GM12878 (cell line): ENCODE data around the gene ENO2. TPM values are rescaled to one million over a fixed set of nuclear protein-coding genes. Genes with fewer than 3 reads are reported as not detected.
"Not testable (repeated sequence)": the region's sequence is repeated elsewhere in the genome, so short reads cannot be mapped to it uniquely, and the experiment has no call there.

Experiments used
- ATAC-seq: fragments of 200-7000 bp; cut with Tn5 transposase; 3 replicates; pipeline ENCODE4 v1.9.1; 2020; ENCODE audit warnings: mild to moderate bottlenecking, moderate library complexity
- BruUV-seq: library from RNA; stranded (reverse); fragments of 400-500 nt; replicated peaks from 2 replicates; lab custom pipeline; 2021; lab: Mats Ljungman, UMichigan
- CTCF ChIA-PET: fragments of 300-600 bp; sonication (Branson Sonifier 250); formaldehyde crosslinking; extraction: SDS; loops from one replicate; lab custom pipeline; 2021; ENCODE audit warnings: inconsistent platforms; lab: Yijun Ruan, JAX
- POLR2A ChIA-PET: fragments of 350-600 bp; formaldehyde crosslinking; extraction: SDS; loops from one replicate; lab custom pipeline; 2021; ENCODE audit warnings: inconsistent platforms; lab: Charles Lee
- RAD21 ChIA-PET: fragments of 300-600 bp; sonication (Branson Sonifier 250); formaldehyde crosslinking; loops from one replicate; lab custom pipeline; 2023; ENCODE audit warnings: antibody characterized with exemption; ENCODE audit not compliant: unreplicated experiment; lab: Charles Lee
- SMC1A ChIA-PET: fragments of 300-600 bp; sonication (Branson Sonifier 250); formaldehyde crosslinking; loops from one replicate; lab custom pipeline; 2023; ENCODE audit not compliant: unreplicated experiment, uncharacterized antibody; lab: Charles Lee
- DNase-seq: peaks from one replicate; pipeline ENCODE4 v3.0.0-alpha.2; 2011; ENCODE audit warnings: low read depth, low spot score
- FAIRE-seq: peaks from 3 replicates; lab custom pipeline; 2011; peaks lifted over from hg19 to GRCh38; lab: Jason Lieb, UNC
- H2AFZ ChIP-seq: 2 replicates; pipeline ENCODE4 v1.6.0; 2011; ENCODE audit warnings: low read depth, low read length, control low read depth; ENCODE audit not compliant: control insufficient read depth
- H3K27ac ChIP-seq: 2 replicates; pipeline ENCODE4 v1.5.1; 2011; ENCODE audit warnings: control low read depth; ENCODE audit not compliant: control insufficient read depth, insufficient read depth
- H3K27me3 ChIP-seq, 2 experiments: replicated peaks in 1 of 2; 2 replicates each; pipeline versions ENCODE4 v1.6.0 to v1.6.1; 2011; ENCODE audit warnings: low read length in 1 of 2; ENCODE audit not compliant: control insufficient read depth in 2 of 2, insufficient read depth in 2 of 2
- H3K36me3 ChIP-seq, 2 experiments: 2 replicates each; pipeline ENCODE4 v1.5.1; 2011; ENCODE audit warnings: low read length in 1 of 2; ENCODE audit not compliant: control insufficient read depth in 2 of 2, insufficient read depth in 2 of 2
- H3K4me1 ChIP-seq: 2 replicates; pipeline ENCODE4 v1.6.1; 2011; ENCODE audit warnings: mild to moderate bottlenecking, low read length, moderate library complexity, mixed read lengths; ENCODE audit not compliant: control insufficient read depth, insufficient read depth
- H3K4me2 ChIP-seq: 2 replicates; pipeline ENCODE4 v1.6.0; 2011; ENCODE audit warnings: control low read depth; ENCODE audit not compliant: control insufficient read depth, insufficient read depth
- H3K4me3 ChIP-seq: fragments of 200-600 bp; sonication (generic); 2 replicates; pipeline ENCODE4 v1.5.1; 2016
- H3K79me2 ChIP-seq: 2 replicates; pipeline ENCODE4 v1.6.0; 2011; ENCODE audit warnings: low read length; ENCODE audit not compliant: control insufficient read depth, insufficient read depth
- H3K9ac ChIP-seq: 2 replicates; pipeline ENCODE4 v1.8.0; 2011; ENCODE audit warnings: low read length, control low read depth, mixed read lengths; ENCODE audit not compliant: control insufficient read depth, insufficient read depth
- H3K9me3 ChIP-seq: replicated peaks from 3 replicates; pipeline ENCODE4 v1.5.1; 2011; ENCODE audit warnings: mild to moderate bottlenecking, low read length; ENCODE audit not compliant: control insufficient read depth, insufficient read depth
- H4K20me1 ChIP-seq: 2 replicates; pipeline ENCODE4 v1.6.0; 2011; ENCODE audit not compliant: control insufficient read depth, insufficient read depth
- ATF2 ChIP-seq: IDR thresholded peaks from 2 replicates; pipeline ENCODE4 v1.6.1; 2012; ENCODE audit warnings: low read length, inconsistent platforms
- CEBPZ ChIP-seq: fragments of 150-350 bp; IDR thresholded peaks from 2 replicates; pipeline ENCODE4 v1.6.1; 2016; ENCODE audit warnings: low read depth, low read length
- HDAC6 ChIP-seq: fragments of 200-600 bp; sonication (generic); IDR thresholded peaks from one replicate; pipeline ENCODE4 v1.8.0; 2017; ENCODE audit warnings: antibody characterized with exemption; ENCODE audit not compliant: unreplicated experiment
- NFYA ChIP-seq: IDR thresholded peaks from 2 replicates; pipeline ENCODE4 v1.6.1; 2011; ENCODE audit warnings: low read depth, mild to moderate bottlenecking, low read length, improper control_type of control experiment, borderline replicate concordance
- WGBS: methylation state at CpG from one replicate; pipeline ENCODE4 v1.1.6; 2016; ENCODE audit warnings: low lambda C conversion rate; ENCODE audit not compliant: insufficient replicate concordance, insufficient coverage; ENCODE audit errors: missing lambda C conversion rate; 5-methylcytosine and 5-hydroxymethylcytosine counted together
- in situ Hi-C: fragments of 300-500 bp; cut with MboI; formaldehyde crosslinking; loops from 9 replicates; pipeline ENCODE4 v1.14.3; 2018; ENCODE audit warnings: mixed read lengths
- intact Hi-C: fragments of 100-400 bp; cut with micrococcal nuclease; formaldehyde crosslinking; loops from one replicate; pipeline ENCODE4 v1.14.2; 2022; ENCODE audit not compliant: unreplicated experiment
- polyA plus RNA-seq, 11 experiments: library from polyadenylated mRNA; depleted of rRNA in 4 of 11; unstranded in 6 of 11; stranded (reverse) in 5 of 11; fragments of >200 nt; fragmentation: Nextera tagmentation in 4 of 11; fragmentation: Illumina TruSeq in 1 of 11; extraction: Ambion mirVana in 4 of 11; extraction: Trizol in 1 of 11; gene quantifications; 1 replicate in 1 of 11; 2 replicates in 10 of 11; pipeline versions ENCODE4 v1.2.1 to v1.2.3, GENCODE V29; 2011 to 2016; ENCODE audit warnings: inconsistent platforms in 2 of 11, missing spikeins in 2 of 11, low read depth in 1 of 11
- total RNA-seq, 4 experiments: library from RNA; depleted of rRNA in 3 of 4; stranded (reverse); fragments of >200 nt in 3 of 4; fragmentation: Illumina TruSeq in 1 of 4; extraction: Trizol in 1 of 4; gene quantifications; 2 replicates each; pipeline versions ENCODE4 v1.2.1 to v1.2.3, GENCODE V29; 2013 to 2021

The ENO2 gene
- total and polyA plus RNA-seq, 10 of the 15 experiments (the other 5 are each of a cell fraction or from before 2014, with no cell fraction given), result 24.8 to 196 (median 43.1) TPM

GRCh38 chr12:6886206-6886999 is 28.0 kb upstream of the ENO2 start:
- H3K4me1 ChIP-seq, H3K27ac ChIP-seq, SMC1A ChIA-PET, H3K4me2 ChIP-seq, H3K9ac ChIP-seq, H4K20me1 ChIP-seq, H3K79me2 ChIP-seq, H3K27me3 ChIP-seq, DNase-seq, intact Hi-C loops, H3K36me3 ChIP-seq, H2AFZ ChIP-seq, H3K9me3 ChIP-seq, BruUV-seq, FAIRE-seq, ATAC-seq, in situ Hi-C loops, H3K4me3 ChIP-seq: not testable (repeated sequence)
- CTCF ChIA-PET, result interaction anchor here (1.8 kb wide), 1 partner anchor 14 kb away, joined by 8 read pairs; the partner anchor contains the start of gene SPSB2
- WGBS, result 77% methylated on average over 12 of the region's 15 CpGs
- POLR2A ChIA-PET, result interaction anchor here (1.4 to 1.5 kb wide), 2 partner anchors 13 to 15 kb away, joined by 3 to 4 read pairs; partner anchors contain the start of gene SPSB2
- RAD21 ChIA-PET, result interaction anchor here (1.4 kb wide), 1 partner anchor 14 kb away, joined by 4 read pairs; the partner anchor contains the start of gene SPSB2

- intact Hi-C loops, result no loop called here
- Histone ChIP-seq H4K20me1 (no peaks in the 10 kb centered on the region), H3K27me3 (no peaks in the 10 kb centered on the region), H3K4me3 (no peak overlapping the region), H3K4me1 (peaks cover 12% of the 10 kb centered on the region), H3K79me2 (no peaks in the 10 kb centered on the region), H2AFZ (no peak overlapping the region), H3K9me3 (no peaks in the 10 kb centered on the region), H3K27ac (no peak overlapping the region), H3K9ac (no peak overlapping the region), H3K4me2 (no peak overlapping the region), H3K36me3 (peaks cover 0 to 9% of the 10 kb centered on the region in 2 experiments; a peak in 3 of 4 replicates)
- ChIA-PET POLR2A (interaction anchor here (0.6 to 1.4 kb wide), 2 partner anchors 14 to 236 kb away, joined by 3 read pairs; partner anchors contain the start of gene SPSB2), SMC1A (no interaction called here), RAD21 (interaction anchor here (1.4 kb wide), 1 partner anchor 15 kb away, joined by 4 read pairs; the partner anchor contains the start of gene SPSB2), CTCF (interaction anchor here (0.7 to 1.8 kb wide), 2 partner anchors 15 to 252 kb away, joined by 3 to 8 read pairs; partner anchors contain the start of gene SPSB2)
- 91% methylated on average over 8 of the region's 8 CpGs for WGBS
- TF ChIP-seq NFYA (no peak), HDAC6 (no peak), CEBPZ (no peak), ATF2 (no peak)
- no peak for FAIRE-seq
- in situ Hi-C loops, result no loop called here
- BruUV-seq, result no TSS peak
- no peak for DNase-seq
- no peak for ATAC-seq
These were observed 26.9 kb upstream of the ENO2 start for GRCh38 chr12:6887460-6887859.
